GM10847 (cell line): ENCODE data around the gene UMPS.

ENCODE experiments used
- POLR2A ChIP-seq: IDR thresholded peaks from 2 replicates; pipeline ENCODE4 v1.6.1; 2011; ENCODE audit not compliant: insufficient read length; ENCODE audit errors: extremely low read depth

The UMPS gene

DNA sequence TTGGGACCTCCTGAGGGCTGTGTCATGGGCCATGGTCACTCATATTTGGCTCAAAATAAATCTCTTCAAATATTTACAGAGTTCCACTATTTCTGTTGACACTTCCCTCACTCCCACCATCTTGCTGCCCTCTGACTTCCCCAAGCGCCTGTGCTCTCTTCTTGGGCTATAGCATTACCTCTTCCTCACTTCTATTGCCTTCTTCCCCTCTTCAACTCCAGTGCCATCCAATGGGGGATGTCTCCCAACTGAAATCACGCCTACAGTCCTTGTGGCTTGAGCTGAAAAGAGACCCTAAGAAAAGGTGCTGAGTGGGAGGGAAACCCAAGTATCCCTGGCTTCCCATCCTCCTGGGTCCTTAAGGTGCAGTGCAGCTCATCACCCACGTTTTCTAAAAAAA, 21.8 kb downstream of the UMPS start:
- TF ChIP-seq POLR2A: no peak

DNA sequence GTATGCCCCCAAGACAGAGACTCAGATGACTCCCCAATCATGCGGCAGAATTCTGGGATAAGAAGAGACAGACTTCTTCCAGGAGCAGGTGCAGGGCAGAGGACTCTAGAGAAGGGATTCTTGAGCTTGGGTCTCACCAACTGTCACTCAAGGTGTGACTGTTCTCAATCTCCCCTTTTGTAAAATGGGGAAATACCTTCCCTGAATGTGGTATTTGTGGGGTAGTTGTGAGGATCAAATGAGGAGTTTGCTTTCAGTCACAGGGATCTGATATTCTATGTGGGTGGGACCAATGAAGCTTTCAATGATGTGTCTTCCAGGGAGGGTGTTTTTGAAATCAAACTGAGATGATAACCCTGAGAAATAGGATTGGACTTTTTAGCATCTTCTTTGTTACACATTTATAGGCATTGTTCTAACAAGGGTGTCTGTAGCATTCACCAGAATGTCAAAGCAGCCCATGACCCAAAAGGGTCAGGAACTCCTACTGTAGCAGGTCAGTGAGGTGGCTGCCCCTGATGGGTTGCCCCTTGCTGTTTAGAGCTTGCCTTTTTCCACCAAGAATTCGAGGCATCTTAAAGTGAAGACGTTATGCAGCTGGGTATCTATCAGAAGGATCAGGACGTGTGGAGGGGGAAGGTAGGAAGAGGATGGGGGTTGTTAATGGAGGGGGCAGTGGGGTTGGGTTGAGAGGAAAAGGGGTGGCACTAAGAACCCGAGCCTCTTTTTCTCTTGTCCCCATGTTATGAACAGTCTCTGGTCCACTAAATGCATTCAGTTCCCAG, 28.8 kb downstream of the UMPS start:
- TF ChIP-seq POLR2A: no peak

DNA sequence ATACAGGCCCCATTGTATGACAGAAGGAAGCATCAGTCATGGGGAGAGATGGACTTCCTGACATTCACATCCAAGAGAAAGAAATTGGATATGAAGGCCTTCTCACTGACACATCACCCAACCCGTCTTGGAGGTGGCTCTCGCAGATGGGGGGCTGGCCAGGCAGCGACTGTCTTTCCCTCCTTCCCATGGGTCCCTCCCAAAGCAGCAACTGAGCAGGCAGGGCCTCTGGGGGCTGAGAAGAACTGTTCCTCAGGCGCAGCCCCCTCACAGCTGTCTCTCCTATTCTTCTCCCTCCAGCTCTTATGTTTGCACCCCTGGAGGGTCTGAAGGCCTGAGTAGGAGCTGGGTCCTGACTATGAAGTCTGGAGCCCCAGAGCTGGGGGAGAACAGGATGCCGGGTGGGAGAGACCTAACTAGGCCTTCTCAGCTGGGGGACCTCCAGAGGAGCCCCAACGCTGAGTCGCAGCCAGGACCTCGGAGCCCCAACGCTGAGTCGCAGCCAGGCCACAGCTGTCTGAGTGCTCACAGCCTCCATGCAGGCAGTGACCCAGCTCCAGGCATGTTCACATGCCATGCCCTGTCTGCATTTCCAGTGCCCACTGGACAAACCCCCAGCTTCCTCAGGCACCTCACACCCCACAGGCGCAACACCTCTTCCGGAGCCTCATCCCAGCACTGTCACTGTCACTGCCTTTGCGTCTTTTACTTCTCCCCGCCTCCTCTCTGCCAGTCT, 29.6 kb downstream of the UMPS start:
- TF ChIP-seq POLR2A: no peak

DNA sequence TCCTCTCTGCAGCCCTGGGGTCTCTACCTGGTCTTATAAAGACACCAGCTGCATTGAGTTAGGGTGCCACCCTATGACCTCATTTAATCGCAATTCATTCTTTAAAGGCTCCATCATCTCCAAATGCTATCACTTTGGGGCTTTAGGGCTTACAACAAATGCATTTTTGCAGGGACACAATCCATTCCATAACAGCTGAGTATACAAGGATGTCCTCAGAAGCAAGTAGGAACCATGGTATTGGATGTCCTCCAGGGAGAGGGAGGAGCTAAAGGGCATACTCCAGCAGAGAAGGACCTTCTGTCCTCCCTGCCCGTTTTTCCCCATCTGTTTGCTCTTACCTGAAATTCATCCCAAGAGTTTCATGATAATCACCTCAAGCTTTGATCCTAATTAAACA, 30.3 kb downstream of the UMPS start:
- no peak for TF ChIP-seq POLR2A

DNA sequence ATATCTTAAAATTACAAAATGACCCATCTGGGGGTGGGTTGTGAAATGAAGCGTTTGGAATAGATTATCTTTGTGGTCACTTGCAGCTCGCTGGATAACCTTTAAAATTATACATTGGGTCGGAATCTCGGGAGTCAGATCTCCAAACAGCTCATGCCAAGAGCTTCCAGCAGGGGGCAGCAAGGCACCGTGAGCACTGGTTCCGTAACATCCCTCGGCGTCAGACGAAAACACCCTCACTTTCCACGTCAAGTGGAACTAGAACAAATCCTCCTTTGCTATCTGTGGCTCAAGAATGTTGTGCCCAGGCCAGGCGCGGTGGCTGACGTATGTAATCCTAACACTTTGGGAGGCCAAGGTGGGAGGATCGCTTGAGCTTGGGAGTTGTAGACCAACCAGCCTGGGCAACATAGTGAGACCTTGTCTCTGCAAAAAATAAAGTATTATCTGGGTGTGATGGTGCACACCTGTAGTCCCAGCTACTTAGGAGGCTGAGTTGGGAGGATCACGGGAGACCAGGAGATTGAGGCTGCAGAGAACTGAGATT, 31.1 kb downstream of the UMPS start:
- TF ChIP-seq POLR2A: no peak

DNA sequence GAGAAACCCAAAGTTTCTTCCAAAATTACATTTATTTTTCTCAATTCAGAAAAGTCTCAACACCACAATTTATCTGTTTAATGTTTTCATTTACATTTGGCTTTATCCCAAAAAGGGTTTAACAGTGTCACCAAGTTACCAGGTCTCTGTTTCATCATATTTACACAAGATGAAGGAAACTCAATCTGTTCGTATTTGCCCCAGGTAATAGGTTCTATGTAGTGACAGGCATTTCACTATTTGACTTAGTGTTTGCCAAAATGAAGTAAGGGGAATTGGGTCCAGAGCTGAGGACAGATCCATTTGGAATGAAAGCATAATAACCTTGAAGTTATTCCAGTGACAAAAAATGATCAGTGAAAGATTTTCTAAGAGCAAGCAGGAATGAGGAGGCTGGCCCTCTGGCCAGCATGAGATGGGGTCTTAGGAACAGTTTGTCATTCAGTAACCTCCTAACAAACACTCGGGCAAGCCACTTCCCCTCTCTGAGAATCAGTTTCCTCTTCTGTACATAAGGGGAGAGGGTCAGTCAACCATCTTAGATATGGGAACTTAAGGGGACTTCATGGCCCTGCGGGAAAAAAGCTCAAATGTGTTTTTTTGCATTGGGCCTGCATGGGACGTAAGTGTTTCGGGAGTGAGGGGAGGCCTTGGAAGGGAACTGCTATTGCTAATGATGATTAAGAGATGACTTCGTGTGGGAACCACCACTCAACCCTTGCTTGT, 31.8 kb downstream of the UMPS start:
- no peak for TF ChIP-seq POLR2A

DNA sequence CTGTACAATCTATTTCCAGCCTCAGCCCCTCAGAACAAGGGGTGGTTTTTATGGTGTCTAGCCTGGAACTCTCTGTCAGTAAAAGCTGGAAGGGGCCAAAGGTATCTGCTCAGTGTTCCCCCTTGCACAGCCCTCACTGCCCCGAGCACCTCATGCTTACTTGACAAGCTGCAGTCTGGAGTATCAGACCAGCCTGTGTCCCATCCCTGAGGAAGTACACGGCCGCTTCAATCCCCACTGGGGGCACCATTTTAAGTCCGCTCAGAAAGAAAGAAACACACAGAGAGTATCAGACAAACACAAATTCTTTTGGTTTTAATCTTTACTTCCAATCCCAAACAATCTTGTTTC, 32.4 kb downstream of the UMPS start:
- TF ChIP-seq POLR2A: no peak

DNA sequence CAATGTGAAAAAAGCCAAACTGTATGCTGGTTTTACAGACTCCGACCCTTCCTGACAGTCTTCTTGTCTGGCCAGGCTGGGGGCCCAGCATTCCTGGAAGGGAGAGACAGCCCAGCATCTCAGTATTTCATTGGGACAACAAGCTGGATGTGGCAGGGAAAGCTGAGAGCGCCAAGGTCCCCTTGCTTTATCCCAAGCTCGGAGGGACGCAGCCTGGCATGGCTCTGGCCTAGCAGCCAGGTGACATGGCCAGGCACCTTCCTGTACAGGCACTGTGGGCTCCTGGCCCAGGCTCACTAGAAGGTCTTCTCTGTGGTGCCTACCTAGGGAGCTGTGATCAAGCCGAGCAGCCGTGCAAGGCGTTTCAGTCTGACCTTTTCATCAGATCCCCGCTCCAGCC, 33.0 kb downstream of the UMPS start:
- TF ChIP-seq POLR2A: no peak

DNA sequence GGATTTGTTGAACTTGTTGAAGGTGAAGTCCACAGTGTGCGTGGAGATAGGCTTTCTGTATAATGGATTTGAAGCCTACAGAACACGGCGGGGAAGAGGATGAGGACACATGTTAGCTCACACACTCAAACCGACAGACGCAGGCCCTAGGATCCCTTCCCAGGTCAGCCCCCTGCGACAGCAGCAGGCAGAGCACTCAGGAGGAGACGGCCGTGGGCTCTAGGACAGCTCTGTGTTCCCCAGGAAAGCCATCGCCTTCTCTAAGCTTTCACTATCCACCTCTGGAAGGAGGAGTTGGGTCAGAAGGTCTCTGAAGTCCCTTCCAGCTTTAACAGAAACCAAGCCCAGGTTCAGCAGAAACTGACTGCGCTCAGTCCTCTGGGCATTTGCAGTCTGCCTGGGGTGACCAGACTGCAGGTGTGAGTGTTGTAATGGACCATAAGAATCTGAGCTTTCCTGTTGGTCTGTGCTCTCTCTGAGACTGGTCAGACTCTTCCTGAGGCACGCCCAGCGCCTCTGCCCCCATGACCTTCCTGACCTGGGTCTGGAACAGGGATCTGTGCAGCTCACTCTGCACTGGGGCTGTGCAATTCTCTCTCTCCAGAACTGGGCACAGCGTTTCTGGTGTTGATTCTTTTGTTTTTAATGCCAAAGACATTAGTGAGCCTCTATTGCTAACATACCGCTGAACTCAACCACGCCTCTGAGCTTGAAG, 33.5 kb downstream of the UMPS start:
- TF ChIP-seq POLR2A: no peak

DNA sequence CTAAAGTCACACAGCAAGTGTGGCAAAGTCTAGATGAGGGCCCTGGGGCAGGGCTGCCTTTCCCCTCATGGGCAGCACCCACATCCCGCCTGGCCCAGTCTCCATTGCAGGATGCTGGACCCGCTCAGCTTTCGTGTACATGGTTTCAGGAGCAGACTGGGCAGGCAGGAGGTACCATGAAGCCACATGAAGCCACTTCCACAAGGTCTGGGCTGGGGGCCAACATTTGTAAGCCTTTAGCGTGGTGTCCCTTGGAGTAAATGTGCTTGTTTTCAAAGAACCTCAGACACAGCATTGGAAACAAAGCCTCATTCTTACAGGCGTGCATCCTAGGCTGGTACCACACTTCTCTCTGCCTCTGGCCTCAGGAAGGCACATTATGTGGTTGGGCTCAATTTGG, 34.5 kb downstream of the UMPS start:
- no peak for TF ChIP-seq POLR2A

DNA sequence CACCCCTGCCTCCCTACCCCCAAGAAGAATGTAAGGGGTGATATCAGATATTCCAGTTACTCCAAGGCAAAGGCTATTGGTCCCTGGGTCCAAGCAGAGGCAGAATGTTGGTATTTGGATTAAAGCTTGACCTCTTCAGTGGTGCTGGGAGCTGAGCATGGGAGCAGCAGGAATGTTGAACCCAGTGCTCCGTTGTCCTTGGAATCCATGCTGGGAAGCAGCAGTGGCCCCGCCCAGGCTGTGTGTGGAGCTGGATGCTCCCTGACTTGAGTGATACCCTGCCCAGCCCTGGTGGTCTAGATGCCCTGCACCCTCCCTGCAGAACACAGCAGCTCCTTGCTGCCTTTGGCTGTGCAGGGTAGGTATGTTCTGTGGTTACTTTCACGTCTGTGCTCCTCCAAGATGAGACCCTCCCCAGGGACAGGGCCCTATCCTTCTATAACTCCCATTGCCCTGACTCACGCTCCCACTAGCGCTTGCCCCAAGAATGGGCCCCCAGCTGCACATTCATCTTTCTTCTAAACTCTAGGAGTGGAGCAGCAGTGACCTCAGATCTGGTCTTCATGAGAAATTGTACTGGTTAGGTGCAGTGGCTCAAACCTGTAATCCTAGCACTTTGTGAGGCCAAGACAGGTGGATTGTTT, 35.1 kb downstream of the UMPS start:
- TF ChIP-seq POLR2A: no peak

DNA sequence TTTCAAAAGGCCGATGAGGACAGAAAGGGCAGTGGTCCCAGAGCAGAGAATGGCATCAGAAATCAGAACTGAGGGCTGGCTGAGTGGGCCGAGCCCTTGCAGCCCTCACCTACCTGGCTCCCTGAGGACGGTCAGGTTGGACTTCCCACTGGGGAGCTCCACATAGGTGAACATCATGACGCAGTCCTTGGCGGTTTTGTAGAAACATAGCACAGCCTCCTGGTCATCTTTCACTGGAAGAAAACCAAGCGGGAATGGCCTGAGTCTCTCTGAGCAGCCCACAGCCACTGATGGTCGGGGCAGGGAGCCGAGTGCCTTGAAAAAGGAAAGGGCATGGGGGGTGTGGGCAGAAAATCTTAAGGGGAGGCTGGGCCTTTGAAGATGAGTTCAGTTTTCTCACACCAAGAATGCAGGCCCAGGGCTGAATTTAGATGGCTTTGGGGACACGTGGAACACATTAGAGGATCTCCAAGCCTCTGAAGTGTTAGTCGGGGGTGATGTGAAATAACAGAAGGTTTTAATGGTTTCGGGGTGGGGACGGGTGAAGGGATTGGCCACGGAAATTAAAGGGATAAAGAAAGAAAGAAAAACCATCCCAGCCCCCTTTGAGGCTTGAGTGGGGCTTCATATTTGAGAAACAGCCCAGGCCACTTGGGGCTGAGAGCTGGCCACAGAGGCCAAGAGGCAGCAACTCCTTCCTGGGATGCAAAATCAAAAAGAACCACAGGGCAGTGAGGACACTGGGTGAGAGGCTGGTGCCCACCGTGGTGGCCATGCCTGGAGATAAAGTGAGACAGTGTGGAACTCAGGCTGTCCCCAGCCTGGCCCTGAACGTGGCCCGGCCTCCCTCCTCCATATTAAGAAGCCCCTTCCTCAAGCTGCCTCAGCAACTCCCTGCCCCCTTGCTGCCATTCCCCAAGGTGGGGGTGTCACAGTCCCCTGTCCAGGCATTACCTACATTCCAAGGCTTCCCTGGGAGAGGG, 36.2 kb downstream of the UMPS start:
- no peak for TF ChIP-seq POLR2A

DNA sequence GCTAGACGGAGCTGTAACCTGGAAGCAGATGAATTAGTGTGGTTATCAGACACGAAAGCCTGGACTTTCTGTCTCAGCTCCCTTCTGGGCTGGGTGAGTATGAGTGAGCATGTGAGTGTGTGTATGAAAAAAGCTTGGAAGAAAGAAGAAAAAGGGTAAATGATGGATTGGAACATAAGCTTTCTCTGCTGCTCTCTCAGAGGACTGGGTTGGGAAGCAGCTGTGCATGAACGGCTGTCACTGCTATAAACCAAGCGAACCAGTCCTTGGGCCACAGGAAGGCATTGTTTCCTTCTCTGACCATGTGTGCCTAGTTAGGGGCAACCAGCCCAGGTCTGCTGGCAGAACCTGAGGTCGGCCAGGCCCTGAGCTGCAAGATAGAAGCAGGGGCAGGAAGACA, 37.0 kb downstream of the UMPS start:
- no peak for TF ChIP-seq POLR2A

DNA sequence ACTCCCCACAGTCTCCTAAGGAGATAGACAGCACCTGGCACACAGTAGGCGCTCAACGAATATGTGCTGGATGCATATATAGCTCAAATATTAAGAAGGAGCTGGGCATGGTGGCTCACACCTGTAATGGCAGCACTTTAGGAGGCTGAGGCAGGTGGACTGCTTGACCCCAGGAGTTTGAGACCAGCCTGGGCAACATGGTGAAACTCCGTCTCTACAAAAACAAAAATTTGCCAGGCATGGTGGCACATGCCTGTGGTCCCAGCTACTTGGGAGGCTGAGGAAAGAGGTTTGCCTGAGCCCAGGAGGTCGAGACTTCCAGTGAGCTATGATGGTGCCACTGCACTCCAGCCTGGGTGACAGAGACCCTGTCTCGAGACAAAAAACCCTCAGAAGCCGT, 37.4 kb downstream of the UMPS start:
- TF ChIP-seq POLR2A: no peak
